Measurements from ENCODE around the gene PRPSAP2. TPM values are rescaled to one million over a fixed set of nuclear protein-coding genes. Genes with fewer than 3 reads are reported as not detected.
"Not testable (repeated sequence)": the region's sequence is repeated elsewhere in the genome, so short reads cannot be mapped to it uniquely, and the experiment has no call there.

PRPSAP2 gene
- total RNA-seq, 1 donor from 2014 or later, result 25.3 TPM

DNA sequence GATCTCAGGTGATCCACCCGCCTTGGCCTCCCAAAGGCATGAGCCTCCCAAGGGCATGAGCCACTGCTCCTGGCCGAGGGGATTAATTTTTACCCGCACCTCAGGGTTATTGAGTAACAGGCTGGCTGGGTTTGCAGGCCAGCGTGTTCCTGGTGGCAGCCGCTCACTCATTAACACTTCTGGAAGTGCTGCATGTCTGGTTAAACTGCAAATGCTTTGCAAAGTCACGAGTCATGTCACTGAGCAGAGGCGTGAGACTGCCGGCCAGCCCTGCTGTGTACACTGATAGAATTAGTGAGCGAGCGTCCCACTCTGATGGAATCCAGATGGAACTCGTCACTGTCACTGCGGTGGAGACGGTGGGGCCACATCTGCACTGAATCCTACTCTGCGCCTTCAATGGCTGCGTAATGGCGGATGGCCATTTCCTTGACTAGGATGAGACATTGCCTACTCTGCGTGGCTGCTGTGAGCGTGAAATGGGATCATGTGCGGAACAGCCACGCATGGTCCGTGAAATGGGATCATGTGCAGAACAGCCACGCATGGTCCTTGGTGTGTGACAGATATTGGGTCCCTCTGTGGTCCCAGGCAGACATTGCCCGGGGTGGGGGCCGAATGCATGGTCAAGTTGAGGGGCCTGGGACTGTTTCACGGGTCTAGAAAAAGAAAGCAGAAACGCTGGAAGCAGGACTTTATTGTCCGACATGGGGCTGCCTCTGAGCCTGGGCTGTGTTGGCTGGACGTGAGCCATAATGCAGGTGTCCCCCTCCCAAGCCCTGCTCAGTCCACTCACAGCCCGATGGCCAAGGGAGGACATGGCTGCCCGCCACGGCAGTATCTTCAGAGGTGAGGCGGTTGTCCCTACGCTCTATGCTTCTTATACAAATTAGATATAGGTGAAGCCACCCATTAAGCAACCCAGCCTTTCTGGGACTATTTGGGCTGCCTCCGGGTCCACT lies 93.3 kb downstream of the PRPSAP2 start:
- peak; percentile 52 for DNase-seq (ENCODE audit: low spot score)
- no peaks in the 10 kb centered on the region for H3K36me3 Mint-ChIP-seq (ENCODE audit: low read depth)
- H3K4me3 Mint-ChIP-seq (ENCODE audit: unreplicated experiment), result no peak overlapping the region
- no peaks in the 10 kb centered on the region for H3K4me1 Mint-ChIP-seq (ENCODE audit: low read depth)
- TF ChIP-seq, protein P1, sequence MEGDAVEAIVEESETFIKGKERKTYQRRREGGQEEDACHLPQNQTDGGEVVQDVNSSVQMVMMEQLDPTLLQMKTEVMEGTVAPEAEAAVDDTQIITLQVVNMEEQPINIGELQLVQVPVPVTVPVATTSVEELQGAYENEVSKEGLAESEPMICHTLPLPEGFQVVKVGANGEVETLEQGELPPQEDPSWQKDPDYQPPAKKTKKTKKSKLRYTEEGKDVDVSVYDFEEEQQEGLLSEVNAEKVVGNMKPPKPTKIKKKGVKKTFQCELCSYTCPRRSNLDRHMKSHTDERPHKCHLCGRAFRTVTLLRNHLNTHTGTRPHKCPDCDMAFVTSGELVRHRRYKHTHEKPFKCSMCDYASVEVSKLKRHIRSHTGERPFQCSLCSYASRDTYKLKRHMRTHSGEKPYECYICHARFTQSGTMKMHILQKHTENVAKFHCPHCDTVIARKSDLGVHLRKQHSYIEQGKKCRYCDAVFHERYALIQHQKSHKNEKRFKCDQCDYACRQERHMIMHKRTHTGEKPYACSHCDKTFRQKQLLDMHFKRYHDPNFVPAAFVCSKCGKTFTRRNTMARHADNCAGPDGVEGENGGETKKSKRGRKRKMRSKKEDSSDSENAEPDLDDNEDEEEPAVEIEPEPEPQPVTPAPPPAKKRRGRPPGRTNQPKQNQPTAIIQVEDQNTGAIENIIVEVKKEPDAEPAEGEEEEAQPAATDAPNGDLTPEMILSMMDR (IDR thresholded peaks at IDR 0.05), result no peak
- no peak overlapping the region for H3K27ac Mint-ChIP-seq (ENCODE audit: unreplicated experiment)
- H3K9me3 Mint-ChIP-seq (ENCODE audit: low read depth), result no peaks in the 10 kb centered on the region
- peaks cover 15% of the 10 kb centered on the region for H3K27me3 Mint-ChIP-seq (ENCODE audit: low read depth)

DNA sequence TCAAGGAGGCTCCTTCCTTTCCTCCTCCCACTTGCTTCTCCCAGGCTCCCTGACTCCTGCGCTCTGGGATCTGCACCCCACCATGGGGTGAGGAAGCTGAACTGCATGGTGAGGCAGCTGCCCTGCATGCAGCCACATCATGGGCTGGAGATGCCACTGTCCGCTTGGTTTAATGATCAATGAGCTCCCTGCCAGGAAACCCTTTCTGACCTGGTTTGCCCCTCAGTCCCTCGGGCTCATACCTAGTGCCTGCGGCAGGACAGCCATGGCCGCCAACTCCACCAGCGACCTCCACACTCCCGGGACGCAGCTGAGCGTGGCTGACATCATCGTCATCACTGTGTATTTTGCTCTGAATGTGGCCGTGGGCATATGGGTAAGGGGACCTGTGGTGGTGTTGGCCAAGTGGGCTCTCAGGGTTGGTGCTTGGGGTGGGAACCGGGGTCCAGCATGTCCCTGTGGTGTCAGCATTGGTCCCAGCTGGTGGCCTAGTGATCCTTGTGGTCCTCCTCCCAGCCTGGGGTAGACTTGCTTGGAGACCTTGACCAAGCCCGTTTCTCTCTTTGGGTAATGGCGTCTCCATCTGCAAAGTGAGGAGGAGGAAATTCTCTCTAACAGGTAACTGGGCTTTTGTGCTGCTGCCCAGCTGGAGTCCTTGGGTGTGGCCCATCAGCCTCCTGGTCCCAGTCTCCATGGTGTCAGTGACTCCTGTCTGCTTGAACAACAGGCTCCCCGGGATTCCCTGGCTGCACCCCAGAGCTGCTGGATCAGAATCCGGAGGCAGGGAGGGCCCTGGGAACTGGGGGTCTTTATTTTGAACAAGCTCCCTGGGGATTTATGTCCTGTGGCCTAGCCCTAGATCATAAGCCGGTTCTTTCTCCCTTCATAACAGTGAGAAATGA lies 94.3 kb downstream of the PRPSAP2 start, which contains the start of gene SLC5A10:
SLC5A10 (plus strand) TSS at position 225 of the 902 bp plus-strand sequence; CDS start at position 266, 41 bp downstream.
- Mint-ChIP-seq H3K27ac (ENCODE audit: unreplicated experiment) (no peak within 1 kb of the TSS), H3K36me3 (ENCODE audit: low read depth) (no peaks in the 10 kb centered on the region), H3K9me3 (ENCODE audit: low read depth) (no peaks in the 10 kb centered on the region), H3K4me1 (ENCODE audit: low read depth) (no peaks in the 10 kb centered on the region), H3K4me3 (ENCODE audit: unreplicated experiment) (no peak within 1 kb of the TSS), H3K27me3 (ENCODE audit: low read depth) (peaks cover 13% of the 10 kb centered on the region)
- DNase-seq (ENCODE audit: low spot score), result peak; percentile 55
- TF ChIP-seq, protein P1 (IDR thresholded peaks at IDR 0.05), result peak; percentile 54

DNA sequence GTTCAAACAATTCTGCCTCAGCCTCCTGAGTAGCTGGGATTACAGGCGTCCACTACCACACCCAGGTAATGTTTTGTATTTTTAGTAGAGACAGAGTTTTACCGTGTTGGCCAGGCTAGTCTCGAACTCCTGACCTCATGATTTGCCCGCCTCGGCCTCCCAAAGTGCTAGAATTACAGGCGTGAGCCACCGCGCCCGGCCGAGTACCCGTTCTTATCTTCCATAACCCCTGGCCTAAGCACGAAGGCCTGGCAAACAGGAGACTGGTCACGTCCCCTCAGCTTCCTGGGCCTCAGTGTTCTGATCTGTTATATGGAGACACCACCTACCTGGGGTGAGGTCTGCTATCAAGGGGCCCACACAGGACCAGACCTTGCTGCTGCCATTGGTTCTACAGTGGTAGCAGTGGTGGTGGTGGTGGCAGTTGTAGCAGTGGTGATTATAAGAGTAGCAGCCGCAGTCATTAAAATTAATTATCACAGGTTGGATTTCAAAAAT lies 95.3 kb downstream of the PRPSAP2 start:
- Mint-ChIP-seq H3K36me3 (ENCODE audit: low read depth) (no peaks in the 10 kb centered on the region), H3K4me3 (ENCODE audit: unreplicated experiment) (no peak overlapping the region)

DNA sequence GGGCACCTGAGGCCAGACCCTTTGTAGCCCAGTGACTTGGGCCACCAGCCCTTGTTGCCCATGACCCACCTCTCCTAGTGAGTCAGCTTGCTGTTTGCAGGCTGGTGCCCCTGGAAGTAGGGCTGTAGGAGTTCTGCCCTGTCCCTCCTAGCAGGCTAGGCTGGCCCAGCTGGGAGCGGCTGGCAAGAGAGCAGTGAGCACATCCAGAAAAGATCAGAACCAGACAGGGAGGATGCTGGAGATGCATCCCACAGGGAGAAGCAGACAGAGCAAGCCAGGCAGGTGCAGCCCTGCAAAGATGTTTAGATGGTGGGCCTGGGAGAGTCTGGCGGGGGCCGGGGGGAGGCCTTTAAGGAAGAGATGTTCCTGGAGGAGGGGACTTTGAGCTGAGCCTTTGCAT lies 96.4 kb downstream of the PRPSAP2 start:
- peak; percentile 46 for DNase-seq (ENCODE audit: low spot score)
- H3K36me3 Mint-ChIP-seq (ENCODE audit: low read depth), result no peaks in the 10 kb centered on the region
- no peaks in the 10 kb centered on the region for H3K4me1 Mint-ChIP-seq (ENCODE audit: low read depth)
- H3K27ac Mint-ChIP-seq (ENCODE audit: unreplicated experiment), result no peak overlapping the region
- no peak overlapping the region for H3K4me3 Mint-ChIP-seq (ENCODE audit: unreplicated experiment)
- no peaks in the 10 kb centered on the region for H3K9me3 Mint-ChIP-seq (ENCODE audit: low read depth)
- peaks cover 9% of the 10 kb centered on the region for H3K27me3 Mint-ChIP-seq (ENCODE audit: low read depth)
- TF ChIP-seq, protein P1 (IDR thresholded peaks at IDR 0.05), result no peak

More for the DNA sequence above, 95.3 kb downstream of the PRPSAP2 start:
- DNase-seq (ENCODE audit: low spot score), result peak; percentile 50
- H3K9me3 Mint-ChIP-seq (ENCODE audit: low read depth), result no peaks in the 10 kb centered on the region
- TF ChIP-seq, protein P1 (IDR thresholded peaks at IDR 0.05), result no peak
- H3K27ac Mint-ChIP-seq (ENCODE audit: unreplicated experiment), result no peak overlapping the region
- H3K27me3 Mint-ChIP-seq (ENCODE audit: low read depth), result peaks cover 9% of the 10 kb centered on the region
- H3K4me1 Mint-ChIP-seq (ENCODE audit: low read depth), result no peaks in the 10 kb centered on the region

DNA sequence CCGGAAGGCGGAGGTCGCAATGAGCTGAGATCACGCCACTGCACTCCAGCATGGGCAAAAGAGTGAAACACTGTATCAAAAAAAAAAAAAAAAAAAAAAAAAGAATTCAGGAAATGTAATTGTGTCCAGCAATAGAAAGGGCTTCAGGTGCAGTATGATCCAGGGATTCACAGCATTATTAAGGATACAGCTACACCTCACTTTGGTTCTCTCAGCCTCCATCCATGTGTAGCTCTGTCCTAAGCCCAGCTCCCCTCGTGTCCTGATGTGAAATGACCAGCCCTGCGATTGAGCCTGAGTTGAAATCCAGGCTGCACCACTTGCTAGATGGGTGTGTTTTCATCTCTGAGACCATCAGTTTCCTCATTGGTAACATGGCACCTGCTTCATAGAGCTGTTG lies 97.1 kb downstream of the PRPSAP2 start:
- Mint-ChIP-seq H3K27ac (ENCODE audit: unreplicated experiment) (no peak overlapping the region), H3K27me3 (ENCODE audit: low read depth) (peaks cover 2% of the 10 kb centered on the region), H3K4me1 (ENCODE audit: low read depth) (no peaks in the 10 kb centered on the region), H3K36me3 (ENCODE audit: low read depth) (no peaks in the 10 kb centered on the region), H3K4me3 (ENCODE audit: unreplicated experiment) (no peak overlapping the region), H3K9me3 (ENCODE audit: low read depth) (no peaks in the 10 kb centered on the region)
- TF ChIP-seq, protein P1 (IDR thresholded peaks at IDR 0.05), result no peak
- DNase-seq (ENCODE audit: low spot score), result no peak

DNA sequence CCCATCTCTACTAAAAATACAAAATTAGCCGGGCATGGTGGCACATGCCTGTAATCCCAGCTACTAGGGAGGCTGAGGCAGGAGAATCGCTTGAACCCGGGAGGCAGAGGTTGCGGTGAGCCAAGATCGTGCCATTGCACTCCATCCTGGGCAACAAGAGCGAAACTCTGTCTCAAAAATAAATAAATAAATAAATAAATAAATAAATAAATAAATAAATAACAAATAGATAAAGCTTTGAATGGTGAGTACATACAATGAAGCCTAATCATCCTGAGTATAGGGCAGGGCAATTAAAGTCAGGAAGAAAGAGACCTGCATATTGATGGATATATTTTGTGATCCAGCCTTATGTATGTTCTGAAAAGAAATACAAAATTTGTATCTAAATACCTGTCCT lies 98.1 kb downstream of the PRPSAP2 start:
- not testable (repeated sequence) for H3K4me1 Mint-ChIP-seq (ENCODE audit: low read depth); H3K27me3 Mint-ChIP-seq (ENCODE audit: low read depth); H3K4me3 Mint-ChIP-seq (ENCODE audit: unreplicated experiment); H3K27ac Mint-ChIP-seq (ENCODE audit: unreplicated experiment); DNase-seq (ENCODE audit: low spot score); H3K36me3 Mint-ChIP-seq (ENCODE audit: low read depth); H3K9me3 Mint-ChIP-seq (ENCODE audit: low read depth)
